Neural crest cell (in vitro differentiated cells): ENCODE data around the gene PTPRF. TPM values are rescaled to one million over a fixed set of nuclear protein-coding genes. Genes with fewer than 3 reads are reported as not detected.
A peak's percentile ranks its signal among the peaks of the same experiment; 100 is the strongest.

Experiments
- DNase-seq: peaks from one replicate; pipeline ENCODE4 v3.0.0; 2021; ENCODE audit warnings: low read depth, mixed read lengths, low spot score
- H3K27ac Mint-ChIP-seq: one replicate; pipeline ENCODE4 v1.8.0; 2021; ENCODE audit warnings: mild to moderate bottlenecking, mixed read lengths; ENCODE audit not compliant: unreplicated experiment
- H3K27me3 Mint-ChIP-seq: 2 replicates; pipeline ENCODE4 v1.8.0; 2021; ENCODE audit warnings: low read depth, mild to moderate bottlenecking, mixed read lengths
- H3K36me3 Mint-ChIP-seq: 2 replicates; pipeline ENCODE4 v1.8.0; 2021; ENCODE audit warnings: low read depth, mild to moderate bottlenecking, mixed read lengths
- H3K4me1 Mint-ChIP-seq: 2 replicates; pipeline ENCODE4 v1.8.0; 2021; ENCODE audit warnings: mixed read lengths
- H3K4me3 Mint-ChIP-seq: one replicate; pipeline ENCODE4 v1.8.0; 2021; ENCODE audit warnings: mild to moderate bottlenecking, mixed read lengths
- H3K9me3 Mint-ChIP-seq: 2 replicates; pipeline ENCODE4 v1.8.0; 2021; ENCODE audit warnings: mixed read lengths
- total RNA-seq: library from RNA; stranded (reverse); gene quantifications from 2 replicates; pipeline ENCODE4 v1.2.1, GENCODE V29; 2021
- TF ChIP-seq, protein P1 (sequence below): fragments of 200-600 bp; sonication (generic); conservative IDR thresholded peaks from 2 replicates; pipeline ENCODE4 v1.5.0; 2021; ENCODE audit warnings: antibody characterized with exemption, mild to moderate bottlenecking

Gene PTPRF
- total RNA-seq, 1 donor from 2014 or later, result 125 TPM

DNA sequence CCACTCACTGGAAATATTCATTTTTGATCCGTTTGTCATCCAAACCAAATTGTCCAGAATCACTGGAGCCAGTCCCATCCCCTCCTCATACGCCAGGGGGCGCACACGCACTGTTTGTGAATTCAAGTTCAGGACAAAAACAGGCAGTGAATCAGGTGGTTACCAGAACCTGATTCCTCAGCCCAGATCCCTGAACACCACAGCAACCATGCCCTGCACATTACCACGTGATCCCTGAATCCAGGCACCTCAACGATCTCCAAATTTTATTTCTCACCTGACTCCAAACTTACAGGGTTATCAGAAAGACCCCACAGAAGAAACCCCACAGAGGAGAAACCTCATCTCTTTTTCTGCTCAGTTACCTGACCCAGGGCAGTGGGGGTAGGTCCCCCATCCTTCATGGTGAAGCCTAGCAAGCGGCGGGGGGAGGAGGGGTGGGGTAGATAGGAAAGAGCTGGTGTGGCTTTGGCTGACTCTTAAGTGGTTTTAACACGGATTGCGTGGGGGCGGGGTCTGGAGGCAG, 1.4 kb upstream of the PTPRF start:
- Mint-ChIP-seq H3K27ac (no peak overlapping the region), H3K9me3 (no peaks in the 10 kb centered on the region), H3K27me3 (peaks cover 18% of the 10 kb centered on the region), H3K4me1 (peaks cover 36% of the 10 kb centered on the region), H3K4me3 (peak overlapping the region; percentile 87), H3K36me3 (no peaks in the 10 kb centered on the region)
- TF ChIP-seq, protein P1, sequence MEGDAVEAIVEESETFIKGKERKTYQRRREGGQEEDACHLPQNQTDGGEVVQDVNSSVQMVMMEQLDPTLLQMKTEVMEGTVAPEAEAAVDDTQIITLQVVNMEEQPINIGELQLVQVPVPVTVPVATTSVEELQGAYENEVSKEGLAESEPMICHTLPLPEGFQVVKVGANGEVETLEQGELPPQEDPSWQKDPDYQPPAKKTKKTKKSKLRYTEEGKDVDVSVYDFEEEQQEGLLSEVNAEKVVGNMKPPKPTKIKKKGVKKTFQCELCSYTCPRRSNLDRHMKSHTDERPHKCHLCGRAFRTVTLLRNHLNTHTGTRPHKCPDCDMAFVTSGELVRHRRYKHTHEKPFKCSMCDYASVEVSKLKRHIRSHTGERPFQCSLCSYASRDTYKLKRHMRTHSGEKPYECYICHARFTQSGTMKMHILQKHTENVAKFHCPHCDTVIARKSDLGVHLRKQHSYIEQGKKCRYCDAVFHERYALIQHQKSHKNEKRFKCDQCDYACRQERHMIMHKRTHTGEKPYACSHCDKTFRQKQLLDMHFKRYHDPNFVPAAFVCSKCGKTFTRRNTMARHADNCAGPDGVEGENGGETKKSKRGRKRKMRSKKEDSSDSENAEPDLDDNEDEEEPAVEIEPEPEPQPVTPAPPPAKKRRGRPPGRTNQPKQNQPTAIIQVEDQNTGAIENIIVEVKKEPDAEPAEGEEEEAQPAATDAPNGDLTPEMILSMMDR, result peak; percentile 97
- peak; percentile 93 for DNase-seq

DNA sequence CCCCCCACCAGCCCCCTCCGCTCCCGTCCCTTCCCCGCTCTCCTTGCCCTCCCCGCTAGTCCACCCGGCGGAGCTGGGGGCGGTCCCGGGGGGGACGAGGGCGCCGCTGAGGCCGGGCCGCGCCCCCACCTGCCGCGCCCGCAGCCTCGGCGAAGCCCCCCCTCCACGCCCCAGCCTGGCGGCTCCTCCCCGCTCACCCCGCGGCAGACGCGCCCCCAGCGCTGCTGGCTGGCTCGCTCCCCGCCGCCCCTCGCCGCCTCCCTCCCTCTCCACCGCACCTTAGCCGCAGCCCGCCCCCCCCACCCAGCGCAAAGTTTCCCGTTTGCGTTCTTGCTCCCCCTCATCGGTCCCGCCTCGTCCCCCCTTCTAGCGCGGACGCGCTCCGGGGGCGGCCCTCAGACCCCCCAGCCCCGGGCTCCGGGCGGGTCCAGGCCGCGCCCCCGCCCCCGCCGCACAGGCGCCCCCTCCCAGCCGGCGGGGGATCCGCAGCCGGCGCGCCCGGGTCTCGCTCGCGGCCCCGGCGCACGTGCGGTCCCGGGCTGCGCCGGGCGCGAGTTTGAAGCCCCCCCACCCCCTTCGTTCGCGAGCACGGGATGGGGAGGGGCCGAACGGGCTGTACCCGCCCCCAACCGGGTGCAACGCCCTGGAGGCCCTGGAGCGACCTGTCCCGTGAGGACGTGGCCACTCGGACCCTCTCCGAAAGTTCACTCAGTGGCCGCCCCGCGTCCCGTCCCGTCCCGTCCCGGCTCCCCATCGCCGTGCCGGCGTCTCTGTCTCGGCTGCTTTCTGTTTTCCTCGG, 623 bp downstream of the PTPRF start:
- peak overlapping the region; percentile 75 for H3K27ac Mint-ChIP-seq
- peaks cover 18% of the 10 kb centered on the region for H3K27me3 Mint-ChIP-seq
- TF ChIP-seq, protein P1, result no peak
- peak overlapping the region; percentile 93 for H3K4me3 Mint-ChIP-seq
- peak; percentile 28 for DNase-seq
- no peaks in the 10 kb centered on the region for H3K36me3 Mint-ChIP-seq
- no peaks in the 10 kb centered on the region for H3K9me3 Mint-ChIP-seq
- peaks cover 40% of the 10 kb centered on the region for H3K4me1 Mint-ChIP-seq

DNA sequence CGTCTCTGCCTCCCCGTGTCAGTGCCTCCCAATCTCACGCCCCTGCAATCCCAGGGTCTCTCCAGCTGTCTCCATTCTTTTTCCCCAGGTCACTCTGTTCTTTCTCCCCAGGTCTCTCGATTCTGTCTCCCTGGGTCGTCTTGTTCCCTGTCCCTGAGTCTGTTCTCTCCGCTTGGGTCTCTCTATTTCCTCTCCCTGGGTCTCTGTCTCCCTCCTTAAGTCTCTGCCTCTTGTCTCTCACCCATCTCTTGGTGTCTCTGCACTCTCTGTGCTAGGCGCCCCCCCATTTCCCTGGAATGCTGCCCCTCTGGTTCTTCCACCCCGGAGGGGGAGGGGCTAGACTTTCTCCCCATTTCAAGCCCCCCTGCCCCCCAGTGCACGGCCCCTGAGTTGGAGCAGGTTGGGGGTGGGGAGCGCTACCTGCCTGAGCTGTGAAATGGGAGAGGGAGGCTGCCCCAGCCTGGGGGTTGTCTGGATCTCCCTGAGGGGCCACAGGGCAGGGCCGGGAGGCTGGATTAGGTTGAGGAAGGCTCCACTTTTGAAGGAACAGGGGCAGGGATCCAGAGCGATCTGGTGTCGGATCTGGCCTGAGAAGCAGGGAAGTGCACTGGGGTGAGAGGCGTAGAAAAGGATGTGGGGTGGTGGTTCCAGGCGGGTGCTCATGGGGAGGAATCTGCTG, 1.4 kb downstream of the PTPRF start:
- H3K27me3 Mint-ChIP-seq, result peaks cover 18% of the 10 kb centered on the region
- H3K9me3 Mint-ChIP-seq, result no peaks in the 10 kb centered on the region
- H3K4me1 Mint-ChIP-seq, result peaks cover 40% of the 10 kb centered on the region
- DNase-seq, result no peak
- H3K4me3 Mint-ChIP-seq, result peak overlapping the region; percentile 93
- TF ChIP-seq, protein P1, result no peak
- H3K36me3 Mint-ChIP-seq, result no peaks in the 10 kb centered on the region
- H3K27ac Mint-ChIP-seq, result peak overlapping the region; percentile 75

DNA sequence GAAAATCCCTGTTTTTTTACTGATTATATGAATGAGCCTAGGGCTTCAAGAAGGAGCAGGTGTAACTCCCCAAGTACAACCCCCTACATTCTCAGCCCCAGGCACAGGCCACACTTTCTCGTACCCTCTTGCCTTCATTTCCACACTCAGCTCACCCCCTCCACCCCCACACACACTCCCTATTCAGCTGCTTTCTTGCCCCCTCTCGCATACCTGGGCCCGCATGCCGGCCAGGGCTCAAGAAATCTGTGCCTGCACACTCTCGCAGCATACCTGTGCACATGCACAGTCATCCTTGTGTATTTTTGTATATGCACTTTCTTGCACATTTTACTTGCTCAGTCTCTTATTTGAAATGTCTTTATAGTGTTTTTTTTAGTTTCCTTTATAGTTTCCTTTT, 2.0 kb downstream of the PTPRF start:
- Mint-ChIP-seq H3K4me3 (peak overlapping the region; percentile 93), H3K27me3 (peaks cover 18% of the 10 kb centered on the region), H3K4me1 (peaks cover 43% of the 10 kb centered on the region), H3K27ac (no peak overlapping the region), H3K36me3 (no peaks in the 10 kb centered on the region), H3K9me3 (no peaks in the 10 kb centered on the region)
- TF ChIP-seq, protein P1, result no peak
- no peak for DNase-seq

DNA sequence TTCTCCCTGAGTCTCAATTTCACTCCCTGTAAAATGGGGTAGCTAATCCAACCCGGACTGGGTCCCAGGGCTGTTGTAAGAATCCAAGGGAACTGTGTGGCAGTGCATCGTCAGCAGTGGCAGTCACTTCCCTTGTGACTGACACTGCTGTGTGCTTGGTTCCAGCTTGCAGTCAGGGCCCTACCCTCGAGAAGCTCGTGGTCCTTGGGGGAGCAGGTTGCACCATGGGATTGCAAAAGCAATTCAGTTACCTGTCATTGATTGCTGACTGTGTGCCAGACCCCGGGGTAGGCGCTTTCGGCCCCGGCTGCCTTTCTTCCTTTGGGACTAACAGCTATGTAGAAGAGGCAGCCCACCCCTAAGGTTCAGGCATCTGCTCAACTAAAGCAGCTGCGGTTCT, 2.9 kb downstream of the PTPRF start:
- Mint-ChIP-seq H3K27me3 (peaks cover 18% of the 10 kb centered on the region), H3K27ac (no peak overlapping the region), H3K9me3 (no peaks in the 10 kb centered on the region), H3K36me3 (no peaks in the 10 kb centered on the region), H3K4me3 (peak overlapping the region; percentile 93), H3K4me1 (peaks cover 44% of the 10 kb centered on the region)
- TF ChIP-seq, protein P1, result no peak
- DNase-seq, result no peak
